ENCODE data around the gene TMEM79.

GRCh38 chr1:156244712-156245111 is 39.4 kb upstream of the TMEM79 start:
- TF ChIP-seq CTCF (conservative IDR thresholded peaks at IDR 0.05 in 1 of 2, IDR thresholded peaks at IDR 0.05 in 1 of 2; ENCODE audit: low read depth in 1 of 2, low read length in 2 of 2) (no peak), EZH2 (IDR thresholded peaks at IDR 0.05; ENCODE audit: low read length, missing control alignments) (no peak)

Data from fibroblast of lung (primary cell).